H9 (cell line): ENCODE results near the gene RAD18. TPM values are rescaled to one million over a fixed set of nuclear protein-coding genes. Genes with fewer than 3 reads are reported as not detected.

Experiments used
- DNase-seq: peaks from one replicate; pipeline ENCODE4 v3.0.0-alpha.2; 2017
- H2AFZ ChIP-seq: one replicate; pipeline ENCODE4 v1.6.1; 2013; ENCODE audit warnings: mild to moderate bottlenecking, low read length, control low read depth, moderate library complexity
- H2AK5ac ChIP-seq: 2 replicates; pipeline ENCODE4 v1.6.1; 2013; ENCODE audit warnings: low read length, control low read depth, mixed read lengths; ENCODE audit not compliant: insufficient read length
- H2BK120ac ChIP-seq: one replicate; pipeline ENCODE4 v1.6.1; 2013; ENCODE audit warnings: low read depth, mild to moderate bottlenecking, low read length, control low read depth, inconsistent platforms; ENCODE audit not compliant: poor library complexity, severe bottlenecking
- H2BK12ac ChIP-seq: 2 replicates; pipeline ENCODE4 v1.6.1; 2013; ENCODE audit warnings: low read length, control low read depth, mixed read lengths, low read depth; ENCODE audit not compliant: insufficient read length
- H2BK15ac ChIP-seq: 2 replicates; pipeline ENCODE4 v1.6.1; 2013; ENCODE audit warnings: low read depth, low read length, control low read depth
- H2BK20ac ChIP-seq: one replicate; pipeline ENCODE4 v1.6.1; 2013; ENCODE audit warnings: low read depth, mild to moderate bottlenecking, low read length, control low read depth, inconsistent platforms; ENCODE audit not compliant: poor library complexity, severe bottlenecking
- H2BK5ac ChIP-seq: 2 replicates; pipeline ENCODE4 v1.6.1; 2013; ENCODE audit warnings: low read length, control low read depth, mixed read lengths; ENCODE audit not compliant: insufficient read length
- H3K14ac ChIP-seq: 2 replicates; pipeline ENCODE4 v1.6.1; 2013; ENCODE audit warnings: low read length, control low read depth; ENCODE audit not compliant: insufficient read depth
- H3K18ac ChIP-seq: 2 replicates; pipeline ENCODE4 v1.6.1; 2013; ENCODE audit warnings: low read depth, mild to moderate bottlenecking, mixed read lengths, low read length, control low read depth; ENCODE audit not compliant: insufficient read length
- H3K23ac ChIP-seq: 2 replicates; pipeline ENCODE4 v1.6.1; 2013; ENCODE audit warnings: low read length, control low read depth, mixed read lengths, low read depth; ENCODE audit not compliant: insufficient read length
- H3K23me2 ChIP-seq: 2 replicates; pipeline ENCODE4 v1.6.1; 2013; ENCODE audit warnings: low read depth, mild to moderate bottlenecking, mixed read lengths, low read length, control low read depth; ENCODE audit not compliant: insufficient read length, poor library complexity, severe bottlenecking
- H3K27ac ChIP-seq: 2 replicates; pipeline ENCODE4 v1.5.1; 2013; ENCODE audit warnings: low read length, control low read depth, mixed read lengths, low read depth; ENCODE audit not compliant: insufficient read length
- H3K27me3 ChIP-seq: 2 replicates; pipeline ENCODE4 v1.6.1; 2013; ENCODE audit warnings: low read length, control low read depth, inconsistent platforms; ENCODE audit not compliant: insufficient read depth
- H3K4ac ChIP-seq: 2 replicates; pipeline ENCODE4 v1.6.1; 2013; ENCODE audit warnings: low read depth, mild to moderate bottlenecking, control low read depth, inconsistent platforms, low read length, moderate library complexity
- H3K4me1 ChIP-seq: 2 replicates; pipeline ENCODE4 v1.6.1; 2013; ENCODE audit warnings: low read length, control low read depth, inconsistent platforms; ENCODE audit not compliant: insufficient read depth
- H3K4me2 ChIP-seq: 2 replicates; pipeline ENCODE4 v1.6.1; 2013; ENCODE audit warnings: low read length, control low read depth, mixed read lengths; ENCODE audit not compliant: insufficient read length, insufficient read depth
- H3K56ac ChIP-seq: 2 replicates; pipeline ENCODE4 v1.6.1; 2013; ENCODE audit warnings: low read depth, mild to moderate bottlenecking, mixed read lengths, low read length, control low read depth; ENCODE audit not compliant: insufficient read length
- H3K79me1 ChIP-seq: 2 replicates; pipeline ENCODE4 v1.6.1; 2013; ENCODE audit warnings: low read depth, mild to moderate bottlenecking, moderate library complexity, low read length, control low read depth, inconsistent platforms; ENCODE audit not compliant: insufficient read depth, poor library complexity, severe bottlenecking
- H3K79me2 ChIP-seq: 2 replicates; pipeline ENCODE4 v1.6.1; 2013; ENCODE audit warnings: low read length, control low read depth, inconsistent platforms; ENCODE audit not compliant: insufficient read depth
- H3K9ac ChIP-seq: 2 replicates; pipeline ENCODE4 v1.6.1; 2013; ENCODE audit warnings: low read length, control low read depth, mixed read lengths; ENCODE audit not compliant: insufficient read length; ENCODE audit errors: extremely low read depth
- H3K9me3 ChIP-seq: one replicate; pipeline ENCODE4 v1.6.1; 2013; ENCODE audit warnings: low read depth, low read length, inconsistent platforms; ENCODE audit not compliant: control insufficient read depth
- H3T11ph ChIP-seq: one replicate; pipeline ENCODE4 v1.6.1; 2013; ENCODE audit warnings: mild to moderate bottlenecking, low read length, control low read depth, inconsistent platforms
- H4K20me1 ChIP-seq: one replicate; pipeline ENCODE4 v1.6.1; 2013; ENCODE audit not compliant: control insufficient read depth, insufficient read length, insufficient read depth
- H4K5ac ChIP-seq: 2 replicates; pipeline ENCODE4 v1.6.1; 2013; ENCODE audit warnings: low read depth, mild to moderate bottlenecking, mixed read lengths, low read length, control low read depth; ENCODE audit not compliant: insufficient read length
- H4K8ac ChIP-seq: replicated peaks from 2 replicates; pipeline ENCODE4 v1.6.1; 2013; ENCODE audit warnings: low read length, control low read depth, mixed read lengths, low read depth; ENCODE audit not compliant: insufficient read length
- H4K91ac ChIP-seq: 2 replicates; pipeline ENCODE4 v1.6.1; 2013; ENCODE audit warnings: low read depth, mild to moderate bottlenecking, moderate library complexity, mixed read lengths, low read length, control low read depth; ENCODE audit not compliant: insufficient read length
- H3K27ac Mint-ChIP-seq, 3 experiments: 2 replicates in 2 of 3; 3 replicates in 1 of 3; pipeline ENCODE4 v1.8.0; 2020 to 2021; ENCODE audit warnings: mixed read lengths in 3 of 3, mild to moderate bottlenecking in 1 of 3, moderate library complexity in 1 of 3
- H3K27me3 Mint-ChIP-seq: 2 replicates; pipeline ENCODE4 v1.8.0; 2021; ENCODE audit warnings: low read depth, mild to moderate bottlenecking, moderate library complexity, mixed read lengths
- H3K36me3 Mint-ChIP-seq, 3 experiments: 2 replicates in 2 of 3; 3 replicates in 1 of 3; pipeline ENCODE4 v1.8.0; 2020 to 2021; ENCODE audit warnings: low read depth in 3 of 3, mixed read lengths in 3 of 3; ENCODE audit not compliant: insufficient read depth in 1 of 3
- H3K4me1 Mint-ChIP-seq, 2 experiments: 2 replicates each; pipeline ENCODE4 v1.8.0; 2020; ENCODE audit warnings: mixed read lengths in 2 of 2
- H3K4me3 Mint-ChIP-seq, 2 experiments: 2 replicates in 1 of 2; 3 replicates in 1 of 2; pipeline ENCODE4 v1.8.0; 2020 to 2021; ENCODE audit warnings: mild to moderate bottlenecking in 2 of 2, mixed read lengths in 2 of 2, moderate library complexity in 1 of 2
- H3K9me3 Mint-ChIP-seq, 2 experiments: 2 replicates in 1 of 2; 3 replicates in 1 of 2; pipeline ENCODE4 v1.8.0; 2020; ENCODE audit warnings: mild to moderate bottlenecking in 2 of 2, mixed read lengths in 2 of 2, moderate library complexity in 1 of 2
- CTCF ChIP-seq: fragments of 200-600 bp; sonication (generic); conservative IDR thresholded peaks from 3 replicates; pipeline ENCODE4 v1.8.0; 2021; ENCODE audit warnings: antibody characterized with exemption, mild to moderate bottlenecking
- WGBS: extraction: QIAGEN DNeasy Blood & Tissue Kit; methylation state at CpG from one replicate; pipeline ENCODE4 v1.1.7; 2013; ENCODE audit warnings: missing lambda C conversion rate, low lambda C conversion rate, mixed read lengths; ENCODE audit not compliant: insufficient read length; ENCODE audit errors: extremely low coverage; 5-methylcytosine and 5-hydroxymethylcytosine counted together
- total RNA-seq: library from RNA; stranded (reverse); gene quantifications from 2 replicates; pipeline ENCODE4 v1.2.1, GENCODE V29; 2021

The RAD18 gene
- total RNA-seq, 1 experiment from 2014 or later = 27.8 TPM

GRCh38 chr3:8994226-8994625 is 31.0 kb upstream of the RAD18 start:
- Histone ChIP-seq H3K18ac (no peak overlapping the region), H2AK5ac (no peak overlapping the region), H3K27me3 (no peaks in the 10 kb centered on the region), H4K8ac (no peak overlapping the region), H3K56ac (no peak overlapping the region), H3K23ac (no peak overlapping the region), H4K5ac (no peak overlapping the region), H3K9ac (no peak overlapping the region), H4K91ac (no peak overlapping the region), H4K20me1 (no peaks in the 10 kb centered on the region), H3K79me2 (no peaks in the 10 kb centered on the region), H3K9me3 (no peaks in the 10 kb centered on the region), H2BK15ac (no peak overlapping the region), H2BK120ac (no peak overlapping the region), H3K14ac (no peak overlapping the region), H2BK12ac (no peak overlapping the region), H3K4me1 (no peaks in the 10 kb centered on the region), H3K79me1 (no peaks in the 10 kb centered on the region), H2BK5ac (no peak overlapping the region), H3T11ph (no peak overlapping the region), H3K23me2 (no peaks in the 10 kb centered on the region), H3K27ac (no peak overlapping the region), H2BK20ac (no peak overlapping the region), H3K4me2 (no peak overlapping the region), H2AFZ (no peak overlapping the region), H3K4ac (no peak overlapping the region)
- no peak overlapping the region for H3K4me3 Mint-ChIP-seq
- no peaks in the 10 kb centered on the region; a peak in 1 of 7 replicates for H3K36me3 Mint-ChIP-seq
- no peak for TF ChIP-seq CTCF
- no peaks in the 10 kb centered on the region for H3K9me3 Mint-ChIP-seq
- no peak for DNase-seq
- peaks cover 15 to 16% of the 10 kb centered on the region in 2 experiments for H3K4me1 Mint-ChIP-seq
- no CpG with 5 or more reads among the region's 15 CpGs for WGBS
- H3K27ac Mint-ChIP-seq = no peak overlapping the region; a peak in 1 of 7 replicates
- H3K27me3 Mint-ChIP-seq = peaks cover 2% of the 10 kb centered on the region; the same call in 1 of the 2 replicates
